Measurements from ENCODE around the gene C11orf68. TPM values are rescaled to one million over a fixed set of nuclear protein-coding genes. Genes with fewer than 3 reads are reported as not detected.

C11orf68 gene
- total RNA-seq, 1 donor from 2014 or later, result 27.2 TPM

- peak; percentile 92 for DNase-seq (ENCODE audit: low read depth, low spot score)
- TF ChIP-seq CTCF (conservative IDR thresholded peaks at IDR 0.05), result no peak
- Mint-ChIP-seq H3K4me1 (peaks cover 22% of the 10 kb centered on the region), H3K27ac (ENCODE audit: unreplicated experiment) (peak within 1 kb of the TSS; percentile 96), H3K9me3 (no peaks in the 10 kb centered on the region), H3K27me3 (ENCODE audit: low read depth) (no peaks in the 10 kb centered on the region), H3K36me3 (ENCODE audit: low read depth) (peaks cover 3% of the 10 kb centered on the region), H3K4me3 (peak within 1 kb of the TSS; percentile 95)
Measured at GRCh38 chr11:65961267-65962140, 42.6 kb upstream of the C11orf68 start, which contains the start of gene SART1. Gene SART1, plus strand, starts transcription at chr11:65961734. Its CDS starts 47 bp downstream, at chr11:65961781.

- peaks cover 22% of the 10 kb centered on the region for H3K4me1 Mint-ChIP-seq
- H3K27ac Mint-ChIP-seq (ENCODE audit: unreplicated experiment), result peak overlapping the region; percentile 96
- H3K9me3 Mint-ChIP-seq, result no peaks in the 10 kb centered on the region
- H3K4me3 Mint-ChIP-seq, result peak overlapping the region; percentile 95
- no peak for DNase-seq (ENCODE audit: low read depth, low spot score)
- no peaks in the 10 kb centered on the region for H3K27me3 Mint-ChIP-seq (ENCODE audit: low read depth)
- peaks cover 1% of the 10 kb centered on the region for H3K36me3 Mint-ChIP-seq (ENCODE audit: low read depth)
- no peak for TF ChIP-seq CTCF (conservative IDR thresholded peaks at IDR 0.05)
Measured at GRCh38 chr11:65960824-65961266, 42.0 kb upstream of the C11orf68 start.

GRCh38 chr11:65958774-65959420, 40.0 kb upstream of the C11orf68 start:
- no peak for TF ChIP-seq CTCF (conservative IDR thresholded peaks at IDR 0.05)
- Mint-ChIP-seq H3K36me3 (ENCODE audit: low read depth) (no peaks in the 10 kb centered on the region), H3K27me3 (ENCODE audit: low read depth) (no peaks in the 10 kb centered on the region), H3K4me1 (peaks cover 22% of the 10 kb centered on the region), H3K27ac (ENCODE audit: unreplicated experiment) (no peak overlapping the region), H3K4me3 (peak overlapping the region; percentile 7), H3K9me3 (no peaks in the 10 kb centered on the region)
- no peak for DNase-seq (ENCODE audit: low read depth, low spot score)

GRCh38 chr11:65958291-65958690, 39.4 kb upstream of the C11orf68 start:
- Mint-ChIP-seq H3K27ac (ENCODE audit: unreplicated experiment) (no peak overlapping the region), H3K36me3 (ENCODE audit: low read depth) (no peaks in the 10 kb centered on the region), H3K27me3 (ENCODE audit: low read depth) (no peaks in the 10 kb centered on the region), H3K4me1 (peaks cover 22% of the 10 kb centered on the region), H3K4me3 (peak overlapping the region; percentile 7), H3K9me3 (no peaks in the 10 kb centered on the region)
- no peak for TF ChIP-seq CTCF (conservative IDR thresholded peaks at IDR 0.05)
- DNase-seq (ENCODE audit: low read depth, low spot score), result no peak

GRCh38 chr11:65954771-65955170, 35.9 kb upstream of the C11orf68 start:
- no peaks in the 10 kb centered on the region for H3K4me1 Mint-ChIP-seq
- no peak for DNase-seq (ENCODE audit: low read depth, low spot score)
- H3K9me3 Mint-ChIP-seq, result no peaks in the 10 kb centered on the region
- no peak for TF ChIP-seq CTCF (conservative IDR thresholded peaks at IDR 0.05)
- no peak overlapping the region for H3K27ac Mint-ChIP-seq (ENCODE audit: unreplicated experiment)
- no peaks in the 10 kb centered on the region for H3K27me3 Mint-ChIP-seq (ENCODE audit: low read depth)
- H3K4me3 Mint-ChIP-seq, result no peak overlapping the region
- no peaks in the 10 kb centered on the region for H3K36me3 Mint-ChIP-seq (ENCODE audit: low read depth)
